ENCODE data around the gene HAS3. TPM values are rescaled to one million over a fixed set of nuclear protein-coding genes. Genes with fewer than 3 reads are reported as not detected.
"Not testable (repeated sequence)": the region's sequence is repeated elsewhere in the genome, so short reads cannot be mapped to it uniquely, and the experiment has no call there.

Gene HAS3
- total RNA-seq, 6 donors from 2014 or later: 4.5 to 32.0 (median 15.8) TPM

DNA sequence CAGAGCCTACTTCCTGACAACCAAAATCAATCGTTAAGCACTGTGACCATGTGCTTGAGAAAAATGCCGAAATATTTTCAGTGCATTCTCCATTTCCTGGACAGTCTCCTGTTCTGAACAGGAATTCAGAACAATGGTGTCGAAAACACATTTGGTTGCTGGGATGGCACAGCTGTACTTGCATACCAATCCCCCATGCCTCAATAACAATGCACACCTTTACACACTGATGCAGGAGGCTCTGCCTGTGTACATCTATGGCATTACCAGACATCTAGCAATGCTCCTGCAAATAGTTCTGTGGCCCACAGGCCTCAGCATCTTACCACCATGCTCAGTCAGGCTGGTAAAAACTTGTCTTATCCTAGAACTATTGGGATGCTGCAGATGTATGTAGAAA, 20.8 kb downstream of the HAS3 start:
- Histone ChIP-seq H3K36me3 (peaks cover 0 to 6% (median 2%) of the 10 kb centered on the region in 4 donors), H3K4me3 (no peak overlapping the region), H3K4me1 (peaks cover 10 to 30% (median 12%) of the 10 kb centered on the region in 4 donors), H3K27ac (no peak overlapping the region), H3K9me3 (no peaks in the 10 kb centered on the region), H3K27me3 (no peaks in the 10 kb centered on the region)
- TF ChIP-seq POLR2A (IDR thresholded peaks at IDR 0.05) (no peak), EP300 (IDR thresholded peaks at IDR 0.05) (no peak), POLR2AphosphoS5 (IDR thresholded peaks at IDR 0.05) (no peak)
- TF ChIP-seq, protein P1, sequence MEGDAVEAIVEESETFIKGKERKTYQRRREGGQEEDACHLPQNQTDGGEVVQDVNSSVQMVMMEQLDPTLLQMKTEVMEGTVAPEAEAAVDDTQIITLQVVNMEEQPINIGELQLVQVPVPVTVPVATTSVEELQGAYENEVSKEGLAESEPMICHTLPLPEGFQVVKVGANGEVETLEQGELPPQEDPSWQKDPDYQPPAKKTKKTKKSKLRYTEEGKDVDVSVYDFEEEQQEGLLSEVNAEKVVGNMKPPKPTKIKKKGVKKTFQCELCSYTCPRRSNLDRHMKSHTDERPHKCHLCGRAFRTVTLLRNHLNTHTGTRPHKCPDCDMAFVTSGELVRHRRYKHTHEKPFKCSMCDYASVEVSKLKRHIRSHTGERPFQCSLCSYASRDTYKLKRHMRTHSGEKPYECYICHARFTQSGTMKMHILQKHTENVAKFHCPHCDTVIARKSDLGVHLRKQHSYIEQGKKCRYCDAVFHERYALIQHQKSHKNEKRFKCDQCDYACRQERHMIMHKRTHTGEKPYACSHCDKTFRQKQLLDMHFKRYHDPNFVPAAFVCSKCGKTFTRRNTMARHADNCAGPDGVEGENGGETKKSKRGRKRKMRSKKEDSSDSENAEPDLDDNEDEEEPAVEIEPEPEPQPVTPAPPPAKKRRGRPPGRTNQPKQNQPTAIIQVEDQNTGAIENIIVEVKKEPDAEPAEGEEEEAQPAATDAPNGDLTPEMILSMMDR (IDR thresholded peaks at IDR 0.05): no peak
- 49 to 75% methylated on average over 3 of the region's 3 CpGs for WGBS, 2 donors
- ATAC-seq (ENCODE audit: low FRiP score in 2 of 2) (no peak), DNase-seq (no peak)

GRCh38 chr16:69126801-69127200, 21.3 kb downstream of the HAS3 start:
- not testable (repeated sequence) for H3K27ac ChIP-seq; H3K4me3 ChIP-seq; ATAC-seq (ENCODE audit: low FRiP score in 2 of 2); H3K9me3 ChIP-seq; H3K27me3 ChIP-seq; H3K36me3 ChIP-seq
- peak in 1 of 2 donors; percentile 12 for DNase-seq
- H3K4me1 ChIP-seq: peaks cover 10 to 31% (median 13%) of the 10 kb centered on the region in 4 donors
- WGBS, 2 donors: 94 to 96% methylated on average over 10 of the region's 10 CpGs

DNA sequence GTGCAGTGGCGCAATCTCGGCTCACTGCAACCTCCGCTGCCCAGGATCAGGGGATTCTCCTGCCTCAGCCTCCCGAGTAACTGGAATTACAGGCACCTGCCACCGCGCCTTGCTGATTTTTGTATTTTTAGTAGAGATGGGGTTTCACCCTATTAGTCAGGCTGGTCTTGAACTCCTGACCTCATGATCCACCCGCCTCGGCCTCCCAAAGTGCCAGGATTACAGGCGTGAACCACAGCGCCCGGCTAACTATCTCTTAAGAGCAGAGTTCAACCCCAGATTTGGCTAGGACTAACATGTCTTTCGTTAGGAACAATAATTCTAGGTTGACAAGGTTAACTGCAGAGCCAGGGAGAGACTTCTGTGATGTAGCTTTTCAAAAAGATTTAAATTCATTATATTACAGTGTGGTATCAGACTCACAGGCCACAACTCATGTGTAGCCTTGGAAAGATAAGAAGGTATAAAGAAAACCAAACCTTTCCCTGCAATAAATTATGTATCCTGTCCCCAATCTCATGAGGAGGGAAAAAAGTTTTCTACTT, 22.6 kb downstream of the HAS3 start:
- no peaks in the 10 kb centered on the region for H3K27me3 ChIP-seq
- peaks cover 0 to 5% (median 2%) of the 10 kb centered on the region in 4 donors for H3K36me3 ChIP-seq
- H3K4me1 ChIP-seq: peaks cover 12 to 34% (median 14%) of the 10 kb centered on the region in 4 donors
- H3K4me3 ChIP-seq: no peak overlapping the region
- 95 to 96% methylated on average over 12 of the region's 12 CpGs for WGBS, 2 donors
- H3K9me3 ChIP-seq: no peaks in the 10 kb centered on the region
- DNase-seq (no peak), ATAC-seq (ENCODE audit: low FRiP score in 2 of 2) (no peak)
- no peak for TF ChIP-seq EP300 (IDR thresholded peaks at IDR 0.05)
- TF ChIP-seq POLR2A (IDR thresholded peaks at IDR 0.05): no peak
- TF ChIP-seq, protein P1 (IDR thresholded peaks at IDR 0.05): no peak
- TF ChIP-seq POLR2AphosphoS5 (IDR thresholded peaks at IDR 0.05): no peak
- no peak overlapping the region for H3K27ac ChIP-seq

DNA sequence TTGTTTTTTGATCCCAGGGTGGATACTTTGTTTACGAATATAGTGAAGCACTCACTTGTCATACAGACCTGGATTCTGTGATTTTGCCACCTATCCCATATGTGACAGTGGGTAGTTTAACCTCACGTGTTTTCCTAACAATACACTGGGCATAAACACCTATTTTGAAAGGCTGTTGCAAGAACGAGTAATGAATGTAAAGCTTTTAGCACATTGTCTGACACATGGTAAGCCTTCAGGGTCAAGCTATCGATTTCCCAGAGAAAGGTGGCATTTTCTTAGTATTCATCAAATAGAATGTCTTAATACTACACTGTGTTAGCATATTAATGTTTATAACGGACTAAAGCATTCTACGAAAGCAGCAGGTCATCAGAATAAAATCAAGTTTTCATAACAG, 25.0 kb downstream of the HAS3 start:
- Histone ChIP-seq H3K27ac (peak overlapping the region in 2 of 4 donors; percentile 92 to 99), H3K4me3 (peak overlapping the region in 1 of 4 donors; percentile 99), H3K9me3 (no peaks in the 10 kb centered on the region), H3K27me3 (no peaks in the 10 kb centered on the region), H3K36me3 (peaks cover 0 to 5% (median 2%) of the 10 kb centered on the region in 4 donors), H3K4me1 (peaks cover 21 to 48% (median 24%) of the 10 kb centered on the region in 4 donors)
- ATAC-seq (ENCODE audit: low FRiP score in 2 of 2) (no peak), DNase-seq (no peak)
- WGBS, 2 donors: 62 to 74% methylated on average over 6 of the region's 6 CpGs
- TF ChIP-seq POLR2A (IDR thresholded peaks at IDR 0.05) (no peak), EP300 (IDR thresholded peaks at IDR 0.05) (no peak), POLR2AphosphoS5 (IDR thresholded peaks at IDR 0.05) (no peak)
- TF ChIP-seq, protein P1 (IDR thresholded peaks at IDR 0.05): no peak

DNA sequence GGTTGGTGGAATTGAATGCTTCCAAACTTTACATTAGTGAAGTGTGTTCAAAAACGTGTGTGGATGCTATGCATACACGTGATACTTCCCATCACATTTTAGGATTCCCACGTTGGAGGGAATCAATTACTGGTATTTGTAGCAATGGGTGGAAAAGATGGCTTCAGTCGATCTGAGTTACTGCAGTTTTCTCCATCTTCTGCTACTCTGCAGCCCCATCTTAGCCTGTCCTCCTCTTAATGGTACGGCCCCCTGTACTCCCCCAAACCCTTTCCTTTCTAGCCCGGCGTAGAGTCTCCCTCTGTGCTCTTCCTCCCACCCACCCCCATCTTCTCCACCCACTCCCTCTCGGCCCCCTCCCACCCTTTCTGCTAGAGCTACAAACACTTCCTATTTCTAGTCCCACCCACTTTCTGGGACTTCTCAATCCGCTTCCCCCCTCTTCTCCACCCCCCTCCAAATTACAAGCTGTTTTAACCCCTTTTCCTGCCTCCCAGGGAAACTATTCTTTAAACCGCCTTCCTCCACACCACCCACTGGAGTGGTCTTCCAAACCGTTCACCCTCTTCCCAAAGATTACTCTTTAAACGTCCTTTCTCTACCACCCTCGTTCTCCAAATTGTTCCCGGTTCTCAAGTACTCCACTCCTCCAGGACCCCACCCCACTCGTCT, 25.9 kb downstream of the HAS3 start:
- peaks cover 0 to 5% (median 2%) of the 10 kb centered on the region in 4 donors for H3K36me3 ChIP-seq
- TF ChIP-seq POLR2AphosphoS5 (IDR thresholded peaks at IDR 0.05) (no peak), EP300 (IDR thresholded peaks at IDR 0.05) (no peak), POLR2A (IDR thresholded peaks at IDR 0.05) (no peak)
- TF ChIP-seq, protein P1 (IDR thresholded peaks at IDR 0.05): no peak
- H3K4me1 ChIP-seq: peaks cover 21 to 44% (median 24%) of the 10 kb centered on the region in 4 donors
- H3K9me3 ChIP-seq: no peaks in the 10 kb centered on the region
- H3K4me3 ChIP-seq: peak overlapping the region; percentile 85 to 99 (median 95)
- no peaks in the 10 kb centered on the region for H3K27me3 ChIP-seq
- WGBS, 2 donors: 1 to 3% methylated on average over 15 of the region's 15 CpGs
- peak overlapping the region; percentile 92 to 99 (median 96) for H3K27ac ChIP-seq
- ATAC-seq (ENCODE audit: low FRiP score in 2 of 2) (peak in 1 of 2 donors; percentile 38), DNase-seq (peak in 1 of 2 donors; percentile 36)

Measured in upper lobe of left lung (tissue), 6 donors.